ENCODE data around the gene KCTD10.

DNA sequence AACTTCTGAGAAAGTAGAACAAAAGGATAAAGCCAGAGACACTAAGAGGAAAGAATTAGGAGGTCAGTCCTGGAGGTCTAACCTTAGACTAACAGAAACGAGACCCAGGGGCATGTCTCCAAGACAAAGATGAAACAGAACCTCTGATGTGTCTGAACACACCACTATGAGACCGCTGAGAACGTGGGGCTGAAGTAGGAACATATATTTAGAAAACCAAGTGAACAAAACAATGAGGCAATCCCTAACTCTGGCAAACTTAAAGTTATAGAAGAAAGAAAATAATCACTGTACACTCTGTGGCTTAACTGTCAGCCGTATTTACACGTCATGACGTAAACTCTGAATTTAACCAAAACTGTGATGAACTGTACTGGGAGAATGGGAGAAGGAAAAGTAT, 17.9 kb downstream of the KCTD10 start:
- TF ChIP-seq CTCF (IDR thresholded peaks at IDR 0.05) (no peak), POLR2A (IDR thresholded peaks at IDR 0.05) (no peak), POLR2AphosphoS5 (IDR thresholded peaks at IDR 0.05) (no peak)

All from prostate gland (tissue), 2 donors.